Ishikawa (cell line): Measurements from ENCODE around the gene ACADL.

Experiments
- RAD21 ChIP-seq: IDR thresholded peaks from 2 replicates; pipeline ENCODE4 v1.6.1; 2012; ENCODE audit warnings: low read depth
- REST ChIP-seq: IDR thresholded peaks from 2 replicates; pipeline ENCODE4 v1.6.1; 2012; ENCODE audit warnings: low read depth, mild to moderate bottlenecking
- TCF12 ChIP-seq: IDR thresholded peaks from 2 replicates; pipeline ENCODE4 v1.6.1; 2012; ENCODE audit warnings: low read depth
- USF1 ChIP-seq: IDR thresholded peaks from 2 replicates; pipeline ENCODE4 v1.6.1; 2012

- no peak; the same call in 1 of the 2 replicates for TF ChIP-seq TCF12
- TF ChIP-seq REST = no peak
- TF ChIP-seq USF1 = no peak
- TF ChIP-seq RAD21 = no peak
These were observed at the start of gene ACADL for GRCh38 chr2:210224941-210225672.
